CD4-positive, alpha-beta T cell treated with Interleukin-10 for 1 hour (primary cell): ENCODE results near the gene MVB12B.

ENCODE experiments used
- DNase-seq: peaks from one replicate; pipeline ENCODE4 v3.0.0-alpha.2; 2020

The MVB12B gene

GRCh38 chr9:126435626-126436025 lies 109.0 kb downstream of the MVB12B start:
- no peak for DNase-seq

- DNase-seq, result no peak
Observed at GRCh38 chr9:126436545-126437267, 110.1 kb downstream of the MVB12B start.

- DNase-seq, result no peak
Observed at GRCh38 chr9:126437268-126437666, 110.6 kb downstream of the MVB12B start.

GRCh38 chr9:126437701-126438100 lies 111.1 kb downstream of the MVB12B start:
- no peak for DNase-seq

- no peak for DNase-seq
Observed at GRCh38 chr9:126438741-126439401, 112.2 kb downstream of the MVB12B start.

GRCh38 chr9:126439402-126439765 lies 112.8 kb downstream of the MVB12B start:
- no peak for DNase-seq

GRCh38 chr9:126439883-126440653 lies 113.4 kb downstream of the MVB12B start:
- DNase-seq, result no peak

- no peak for DNase-seq
Observed at GRCh38 chr9:126440940-126441339, 114.3 kb downstream of the MVB12B start.

GRCh38 chr9:126442636-126443035 lies 116.0 kb downstream of the MVB12B start:
- no peak for DNase-seq

GRCh38 chr9:126443144-126443543 lies 116.5 kb downstream of the MVB12B start:
- DNase-seq, result no peak

GRCh38 chr9:126448136-126448535 lies 121.5 kb downstream of the MVB12B start:
- DNase-seq, result no peak

- DNase-seq, result no peak
Observed at GRCh38 chr9:126448865-126449577, 122.4 kb downstream of the MVB12B start.

- DNase-seq, result no peak
Observed at GRCh38 chr9:126449725-126450667, 123.4 kb downstream of the MVB12B start.

GRCh38 chr9:126450668-126451205 lies 124.1 kb downstream of the MVB12B start:
- DNase-seq, result no peak

GRCh38 chr9:126451316-126451885 lies 124.8 kb downstream of the MVB12B start:
- no peak for DNase-seq

- DNase-seq, result no peak
Observed at GRCh38 chr9:126452106-126452505, 125.5 kb downstream of the MVB12B start.

GRCh38 chr9:126453156-126453963 lies 126.7 kb downstream of the MVB12B start:
- no peak for DNase-seq

- no peak for DNase-seq
Observed at GRCh38 chr9:126454215-126454614, 127.6 kb downstream of the MVB12B start.

- no peak for DNase-seq
Observed at GRCh38 chr9:126454795-126455194, 128.2 kb downstream of the MVB12B start.

GRCh38 chr9:126456441-126457174 lies 130.0 kb downstream of the MVB12B start:
- DNase-seq, result no peak
